GM19372 (cell line): ENCODE measurements around the gene SLC26A8.
A peak's percentile ranks its signal among the peaks of the same experiment; 100 is the strongest.
"Not testable (repeated sequence)": the region's sequence is repeated elsewhere in the genome, so short reads cannot be mapped to it uniquely, and the experiment has no call there.

ENCODE experiments used
- ATAC-seq: cut with Tn5 transposase; IDR thresholded peaks from one replicate; pipeline ENCODE4 v1.9.1; 2021; ENCODE audit warnings: mild to moderate bottlenecking, low read depth, moderate library complexity; ENCODE audit not compliant: unreplicated experiment

Gene SLC26A8

DNA sequence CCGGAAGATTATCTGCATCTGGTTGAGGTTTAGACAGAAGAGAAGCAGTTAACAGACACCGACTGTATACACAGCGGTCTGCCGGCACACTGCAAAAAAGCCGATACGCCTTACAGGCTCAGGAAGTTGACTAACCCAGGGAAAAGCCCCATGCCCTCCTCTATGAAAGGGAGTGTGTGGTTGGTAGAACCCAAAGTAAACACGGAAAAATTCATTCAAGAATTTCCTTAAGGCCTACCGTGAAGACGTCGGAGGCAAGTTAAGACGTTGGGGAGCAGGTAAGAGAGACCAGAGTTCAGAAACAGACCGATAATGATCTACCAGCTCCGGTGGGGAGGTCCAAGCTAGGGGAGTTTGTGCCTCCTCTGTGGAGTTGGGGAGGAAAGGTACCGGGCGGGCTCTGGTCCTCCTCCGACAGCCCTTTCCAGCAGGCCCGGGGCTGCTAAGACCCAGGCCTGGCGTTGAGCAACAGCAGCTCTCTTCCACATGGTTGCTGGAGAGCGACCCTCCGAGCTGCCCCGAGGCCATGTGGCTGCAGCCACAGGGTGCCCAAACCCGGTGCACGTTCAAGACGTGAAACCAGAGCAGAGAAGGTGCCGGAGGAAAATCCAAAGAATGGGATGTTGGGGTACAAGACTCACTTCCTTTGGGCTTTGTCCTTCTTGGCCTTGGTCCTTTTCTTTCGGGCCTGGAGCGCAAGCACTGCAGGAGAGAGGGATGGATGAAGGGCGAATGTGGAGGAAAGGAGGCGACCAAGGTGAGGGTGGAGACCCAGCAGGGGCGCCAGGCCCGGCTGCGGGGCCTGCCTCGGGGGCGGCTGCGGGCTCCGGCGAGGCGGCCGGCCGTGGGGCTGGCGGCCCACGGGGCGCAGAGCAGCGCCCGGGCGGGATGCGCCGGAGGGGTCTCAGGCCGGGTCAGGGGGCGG lies 104.4 kb downstream of the SLC26A8 start:
- ATAC-seq, result peak; percentile 24

DNA sequence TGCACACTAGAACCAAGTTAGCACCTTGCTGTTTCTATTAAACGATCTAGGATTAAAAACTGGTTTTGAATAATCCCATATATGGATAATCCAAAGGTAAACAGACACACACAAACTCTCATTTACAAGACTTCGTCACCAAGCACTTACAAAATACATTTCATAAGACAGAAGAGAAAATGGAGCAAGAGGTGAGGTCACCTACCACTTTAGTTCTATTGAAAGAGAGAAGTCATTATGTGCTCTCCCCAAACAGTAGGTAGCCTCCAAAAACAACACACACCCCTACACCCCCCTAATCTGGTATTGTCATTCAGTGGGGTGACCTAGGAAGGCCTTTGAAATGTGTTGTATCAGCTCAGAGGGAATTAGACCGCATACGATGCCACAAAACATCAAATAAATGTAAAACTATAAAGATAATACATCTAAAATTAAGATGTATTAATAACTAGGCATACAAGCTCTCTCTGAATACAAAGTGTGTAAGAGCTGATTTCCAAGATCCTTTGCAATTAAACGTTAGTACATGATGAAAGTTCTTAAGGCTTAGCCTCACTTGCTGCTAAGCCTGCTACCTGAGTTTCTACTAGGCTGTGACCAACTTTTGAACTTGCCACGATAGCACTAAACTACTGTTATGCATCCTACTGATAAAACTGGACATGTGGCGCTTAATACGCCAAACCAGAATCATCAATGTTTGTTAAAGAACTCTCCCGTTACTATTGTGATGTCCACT lies 105.2 kb downstream of the SLC26A8 start:
- peak; percentile 11 for ATAC-seq

DNA sequence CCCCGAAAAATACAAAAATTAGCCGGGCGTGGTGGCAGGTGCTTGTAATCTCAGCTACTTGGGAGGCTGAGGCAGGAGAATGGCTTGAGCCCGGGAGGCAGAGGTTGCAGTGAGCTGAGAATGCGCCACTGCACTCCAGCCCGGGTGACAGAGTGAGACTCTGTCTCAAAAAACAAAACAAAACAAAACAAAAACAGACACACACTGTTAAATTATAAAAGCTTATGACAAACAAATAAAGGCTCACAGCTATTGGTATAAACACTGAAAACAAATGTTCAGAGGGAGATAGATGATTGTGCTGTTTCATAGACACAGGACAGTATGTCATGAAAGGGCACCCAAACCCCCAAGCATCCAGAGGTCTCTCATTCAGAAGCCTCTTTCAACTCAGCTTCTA lies 107.5 kb downstream of the SLC26A8 start:
- not testable (repeated sequence) for ATAC-seq

- no peak for ATAC-seq
These were observed 108.4 kb downstream of the SLC26A8 start for GRCh38 chr6:35916056-35916455.

GRCh38 chr6:35914536-35914935 lies 109.9 kb downstream of the SLC26A8 start:
- ATAC-seq, result no peak

GRCh38 chr6:35911871-35912653 lies 112.4 kb downstream of the SLC26A8 start:
- no peak for ATAC-seq

- not testable (repeated sequence) for ATAC-seq
These were observed 114.9 kb downstream of the SLC26A8 start for GRCh38 chr6:35909571-35909970.

DNA sequence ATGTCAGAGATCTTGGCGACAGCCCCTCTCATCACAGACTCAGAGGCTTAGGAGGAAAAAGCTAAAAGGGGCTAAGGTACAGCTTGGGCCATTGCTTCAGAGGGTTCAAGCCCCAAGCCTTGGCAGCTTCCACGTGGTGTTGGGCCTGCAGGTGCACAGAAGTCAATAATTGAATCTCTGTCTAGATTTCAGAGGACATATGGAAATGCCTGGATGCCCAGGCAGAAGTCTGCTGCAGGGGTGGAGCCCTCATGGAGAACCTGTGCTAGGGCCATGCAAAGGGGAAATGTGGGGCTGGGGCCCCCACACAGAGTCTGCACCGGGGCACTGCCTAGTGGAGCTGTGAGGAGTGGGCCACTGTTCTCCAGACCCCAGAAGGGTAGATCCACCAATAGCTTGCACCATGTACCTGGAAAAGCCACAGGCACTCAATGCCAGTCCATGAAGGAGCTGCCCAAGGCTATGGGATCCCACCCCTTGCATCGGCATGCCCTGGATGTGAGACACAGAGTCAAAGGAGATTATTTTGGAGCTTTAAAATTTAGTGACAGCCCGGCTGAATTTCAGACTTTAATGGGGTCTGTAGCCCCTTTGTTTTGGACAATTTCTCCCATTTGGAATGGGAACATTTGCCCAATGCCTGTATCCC lies 115.6 kb downstream of the SLC26A8 start:
- ATAC-seq, result not testable (repeated sequence)

GRCh38 chr6:35907750-35908149 lies 116.7 kb downstream of the SLC26A8 start:
- no peak for ATAC-seq

GRCh38 chr6:35906499-35906846 lies 118.0 kb downstream of the SLC26A8 start:
- ATAC-seq, result no peak

DNA sequence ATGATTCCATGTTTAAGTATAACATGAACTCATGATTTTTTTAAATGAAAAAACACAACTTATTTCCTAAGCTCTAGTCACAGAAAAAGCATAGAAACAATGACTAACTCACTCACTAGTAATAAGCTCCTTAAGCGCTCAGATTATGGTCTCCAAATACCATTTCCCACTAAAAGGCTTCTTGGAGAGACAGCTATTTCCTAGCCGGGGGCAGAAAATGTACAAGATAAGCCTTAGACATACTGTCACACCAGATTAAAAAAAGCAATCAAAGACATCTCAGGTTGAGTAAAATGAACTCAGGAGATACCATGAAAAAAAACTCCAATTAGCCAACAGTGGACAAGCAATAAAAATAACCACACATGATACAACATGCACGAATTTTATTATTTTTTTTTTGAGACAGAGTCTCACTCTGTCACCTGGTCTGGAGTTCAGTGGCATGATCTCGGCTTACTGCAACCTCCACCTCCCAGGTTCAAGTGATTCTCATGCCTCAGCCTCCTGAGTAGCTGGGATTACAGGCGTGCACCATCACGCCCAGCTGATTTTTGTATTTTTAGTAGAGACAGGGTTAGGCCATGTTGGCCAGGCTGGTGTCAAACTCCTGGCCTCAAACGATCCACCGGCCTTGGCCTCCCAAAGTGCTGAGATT lies 118.5 kb downstream of the SLC26A8 start:
- ATAC-seq, result no peak

GRCh38 chr6:35905141-35905785 lies 119.2 kb downstream of the SLC26A8 start:
- no peak for ATAC-seq

GRCh38 chr6:35903679-35904078 lies 120.8 kb downstream of the SLC26A8 start:
- ATAC-seq, result no peak

- no peak for ATAC-seq
These were observed 124.0 kb downstream of the SLC26A8 start for GRCh38 chr6:35900448-35900847.

DNA sequence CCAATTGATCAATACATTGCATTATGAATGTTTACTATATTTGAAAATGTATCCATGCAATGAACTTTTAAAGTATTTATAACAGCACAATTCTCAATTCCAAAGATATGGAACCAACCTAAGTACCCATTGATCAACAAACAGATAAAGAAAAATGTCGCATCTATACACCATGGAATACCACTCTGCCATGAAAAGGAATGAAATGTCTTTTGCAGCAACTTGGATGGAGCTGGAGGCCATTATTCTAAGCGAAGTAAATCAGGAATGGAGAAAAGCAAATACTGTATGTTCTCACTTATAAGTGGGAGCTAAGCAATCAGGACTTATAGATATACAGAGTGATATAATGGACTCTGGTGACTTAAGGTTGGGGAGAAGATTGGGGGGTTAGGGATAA lies 126.4 kb downstream of the SLC26A8 start:
- no peak for ATAC-seq

DNA sequence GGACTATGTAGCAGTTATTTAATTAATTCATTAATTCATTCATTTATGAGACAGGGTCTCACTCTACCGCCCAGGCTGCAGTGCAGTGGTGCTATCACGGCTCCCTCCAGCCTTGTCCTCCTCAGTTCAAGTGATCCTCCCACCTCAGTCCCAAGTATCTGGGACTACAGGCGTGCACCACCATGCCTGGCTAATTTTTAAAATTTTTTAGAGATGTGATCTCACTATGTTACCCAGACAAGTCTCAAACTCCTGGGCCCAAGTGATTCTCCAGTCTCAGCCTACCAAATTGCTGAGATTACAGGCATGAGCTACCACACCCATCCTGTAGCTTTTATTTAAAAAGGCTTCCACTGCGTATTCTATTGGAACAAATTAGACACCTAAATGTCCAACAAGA lies 127.0 kb downstream of the SLC26A8 start:
- no peak for ATAC-seq

GRCh38 chr6:35897036-35897435 lies 127.4 kb downstream of the SLC26A8 start:
- ATAC-seq, result no peak

GRCh38 chr6:35896228-35896627 lies 128.2 kb downstream of the SLC26A8 start:
- ATAC-seq, result no peak

GRCh38 chr6:35895560-35895959 lies 128.9 kb downstream of the SLC26A8 start:
- ATAC-seq, result no peak
